CD14-positive monocyte (primary cell): ENCODE data around the gene PRSS16. TPM values are rescaled to one million over a fixed set of nuclear protein-coding genes. Genes with fewer than 3 reads are reported as not detected.

ENCODE experiments used
- DNase-seq, 3 donors: peaks; one replicate each; pipeline ENCODE4 v3.0.0-alpha.2; 2011 to 2022
- H2AFZ ChIP-seq: 2 replicates; pipeline ENCODE4 v1.6.0; 2012; ENCODE audit warnings: mild to moderate bottlenecking, low read depth, low read length, inconsistent platforms; ENCODE audit not compliant: insufficient read depth, poor library complexity, severe bottlenecking
- H3K27ac ChIP-seq, 2 donors: 1 replicate in 1 of 2; 2 replicates in 1 of 2; pipeline ENCODE4 v1.5.1; 2012 to 2013; ENCODE audit warnings: low read length in 2 of 2, control low read depth in 1 of 2, inconsistent platforms in 1 of 2, low read depth in 1 of 2, mild to moderate bottlenecking in 1 of 2
- H3K27me3 ChIP-seq, 2 donors: one replicate each; pipeline versions ENCODE4 v1.6.0 to v1.6.1; 2011 to 2013; ENCODE audit warnings: low read length in 2 of 2; ENCODE audit not compliant: control insufficient read depth in 2 of 2, insufficient read depth in 2 of 2
- H3K36me3 ChIP-seq, 2 donors: replicated peaks in 1 of 2; 1 replicate in 1 of 2; 2 replicates in 1 of 2; pipeline versions ENCODE4 v1.5.1 to v1.6.1; 2012 to 2013; ENCODE audit warnings: low read length in 2 of 2, control low read depth in 1 of 2, inconsistent platforms in 1 of 2, mild to moderate bottlenecking in 1 of 2; ENCODE audit not compliant: insufficient read depth in 2 of 2, control insufficient read depth in 1 of 2
- H3K4me1 ChIP-seq, 2 donors: 1 replicate in 1 of 2; 2 replicates in 1 of 2; pipeline versions ENCODE4 v1.5.1 to v1.6.1; 2012 to 2013; ENCODE audit warnings: low read length in 2 of 2, control low read depth in 1 of 2, inconsistent platforms in 1 of 2, mild to moderate bottlenecking in 1 of 2, moderate library complexity in 1 of 2; ENCODE audit not compliant: insufficient read depth in 2 of 2, control insufficient read depth in 1 of 2
- H3K4me2 ChIP-seq: replicated peaks from 2 replicates; pipeline ENCODE3; 2012; ENCODE audit warnings: low read length, moderate library complexity, mild to moderate bottlenecking; ENCODE audit not compliant: poor library complexity, severe bottlenecking; ENCODE audit errors: extremely low read depth
- H3K4me3 ChIP-seq, 3 experiments: fragments of 200-600 bp in 1 of 3; sonication (generic) in 1 of 3; replicated peaks in 1 of 3; 1 replicate in 2 of 3; 2 replicates in 1 of 3; pipeline ENCODE4 v1.5.1; 2011 to 2013; ENCODE audit warnings: low read length in 3 of 3, mild to moderate bottlenecking in 3 of 3, control low read depth in 2 of 3, low read depth in 2 of 3, inconsistent platforms in 1 of 3, moderate library complexity in 1 of 3
- H3K79me2 ChIP-seq: 2 replicates; pipeline ENCODE4 v1.6.0; 2012; ENCODE audit warnings: mild to moderate bottlenecking, control low read depth, inconsistent platforms, low read length, moderate library complexity; ENCODE audit not compliant: insufficient read depth
- H3K9ac ChIP-seq: 2 replicates; pipeline ENCODE4 v1.6.0; 2017; ENCODE audit warnings: low read length, mild to moderate bottlenecking; ENCODE audit not compliant: insufficient read depth, poor library complexity, severe bottlenecking
- H3K9me3 ChIP-seq, 2 donors: replicated peaks in 1 of 2; 1 replicate in 1 of 2; 2 replicates in 1 of 2; pipeline versions ENCODE4 v1.5.1 to v1.6.1; 2012 to 2013; ENCODE audit warnings: low read length in 2 of 2, control low read depth in 1 of 2; ENCODE audit not compliant: control insufficient read depth in 1 of 2, insufficient read depth in 1 of 2
- H4K20me1 ChIP-seq: 2 replicates; pipeline ENCODE4 v1.6.0; 2012; ENCODE audit warnings: mild to moderate bottlenecking, low read length, control low read depth, moderate library complexity; ENCODE audit not compliant: insufficient read depth
- H3K27ac Mint-ChIP-seq, 7 donors: one replicate each; pipeline ENCODE4 v1.8.0; 2020; ENCODE audit warnings: mild to moderate bottlenecking in 7 of 7, mixed read lengths in 7 of 7, moderate library complexity in 6 of 7, inconsistent platforms in 2 of 7
- H3K27me3 Mint-ChIP-seq, 3 donors: one replicate each; pipeline ENCODE4 v1.8.0; 2021 to 2022; ENCODE audit warnings: low read depth in 3 of 3, mild to moderate bottlenecking in 3 of 3, mixed read lengths in 3 of 3, moderate library complexity in 3 of 3, inconsistent platforms in 1 of 3
- H3K36me3 Mint-ChIP-seq, 2 donors: one replicate each; pipeline ENCODE4 v1.8.0; 2020; ENCODE audit warnings: mixed read lengths in 2 of 2, inconsistent platforms in 1 of 2, mild to moderate bottlenecking in 1 of 2
- H3K4me1 Mint-ChIP-seq: one replicate; pipeline ENCODE4 v1.8.0; 2020; ENCODE audit warnings: mild to moderate bottlenecking, mixed read lengths
- H3K4me3 Mint-ChIP-seq, 2 donors: one replicate each; pipeline ENCODE4 v1.8.0; 2020; ENCODE audit warnings: mild to moderate bottlenecking in 2 of 2, mixed read lengths in 2 of 2, moderate library complexity in 1 of 2
- H3K9me3 Mint-ChIP-seq, 7 donors: one replicate each; pipeline ENCODE4 v1.8.0; 2020 to 2022; ENCODE audit warnings: mixed read lengths in 7 of 7, mild to moderate bottlenecking in 6 of 7, moderate library complexity in 6 of 7, inconsistent platforms in 2 of 7
- CTCF ChIP-seq: fragments of 200-600 bp; IDR thresholded peaks from one replicate; pipeline ENCODE4 v1.8.0; 2022; ENCODE audit warnings: antibody characterized with exemption, mild to moderate bottlenecking
- WGBS: methylation state at CpG from one replicate; pipeline ENCODE4 v1.1.5; 2013; ENCODE audit warnings: missing lambda C conversion rate; ENCODE audit not compliant: insufficient coverage; 5-methylcytosine and 5-hydroxymethylcytosine counted together
- intact Hi-C, 2 donors: fragments of 100-400 bp; cut with micrococcal nuclease; formaldehyde crosslinking; loops; one replicate each; pipeline versions ENCODE4 v1.15.0 to v1.15.1; 2023
- polyA plus RNA-seq, 3 donors: library from polyadenylated mRNA; depleted of rRNA in 1 of 3; unstranded in 2 of 3; stranded (reverse) in 1 of 3; fragments of 300-500 nt in 2 of 3; fragments of >200 nt in 1 of 3; fragmentation: Illumina TruSeq in 2 of 3; gene quantifications; 1 replicate in 2 of 3; 2 replicates in 1 of 3; pipeline ENCODE4 v1.2.3, GENCODE V29; 2012 to 2021

Gene PRSS16
- polyA plus RNA-seq, 3 donors: not detected

DNA sequence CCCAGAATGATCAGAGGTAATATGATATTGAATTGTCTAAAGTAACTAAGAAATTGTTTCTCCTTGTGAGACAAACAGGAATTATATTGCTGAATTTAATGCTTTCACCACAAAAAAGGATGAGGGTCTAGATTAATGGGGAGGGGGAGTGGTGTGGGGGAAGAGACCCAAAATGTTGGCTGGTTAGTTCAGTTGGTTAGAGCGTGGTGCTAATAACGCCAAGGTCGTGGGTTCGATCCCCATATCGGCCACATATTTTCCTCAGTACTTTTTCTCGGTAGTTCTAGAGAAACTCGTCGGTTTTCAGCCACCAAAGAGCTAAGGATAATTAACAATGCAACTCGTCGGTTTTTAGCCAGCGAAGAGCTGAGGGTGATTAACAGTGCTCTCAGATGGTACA lies 26.3 kb downstream of the PRSS16 start:
- Histone ChIP-seq H3K9ac (no peak overlapping the region), H3K27ac (no peak overlapping the region), H3K4me2 (no peak overlapping the region), H3K36me3 (no peaks in the 10 kb centered on the region), H3K4me1 (no peaks in the 10 kb centered on the region), H3K9me3 (peaks cover 12 to 26% of the 10 kb centered on the region in 2 donors), H4K20me1 (no peaks in the 10 kb centered on the region), H2AFZ (no peak overlapping the region), H3K4me3 (no peak overlapping the region), H3K27me3 (peaks cover 28 to 71% of the 10 kb centered on the region in 2 donors), H3K79me2 (no peaks in the 10 kb centered on the region)
- 68% methylated on average over 11 of the region's 11 CpGs for WGBS
- Mint-ChIP-seq H3K9me3 (peaks cover 6 to 33% (median 22%) of the 10 kb centered on the region in 7 donors), H3K27me3 (peaks cover 61 to 68% (median 68%) of the 10 kb centered on the region in 3 donors), H3K36me3 (no peaks in the 10 kb centered on the region), H3K27ac (no peak overlapping the region), H3K4me1 (no peaks in the 10 kb centered on the region), H3K4me3 (peak overlapping the region in 1 of 2 donors; percentile 13)
- no peak for DNase-seq
- intact Hi-C loops: no loop called here
- TF ChIP-seq CTCF: no peak

DNA sequence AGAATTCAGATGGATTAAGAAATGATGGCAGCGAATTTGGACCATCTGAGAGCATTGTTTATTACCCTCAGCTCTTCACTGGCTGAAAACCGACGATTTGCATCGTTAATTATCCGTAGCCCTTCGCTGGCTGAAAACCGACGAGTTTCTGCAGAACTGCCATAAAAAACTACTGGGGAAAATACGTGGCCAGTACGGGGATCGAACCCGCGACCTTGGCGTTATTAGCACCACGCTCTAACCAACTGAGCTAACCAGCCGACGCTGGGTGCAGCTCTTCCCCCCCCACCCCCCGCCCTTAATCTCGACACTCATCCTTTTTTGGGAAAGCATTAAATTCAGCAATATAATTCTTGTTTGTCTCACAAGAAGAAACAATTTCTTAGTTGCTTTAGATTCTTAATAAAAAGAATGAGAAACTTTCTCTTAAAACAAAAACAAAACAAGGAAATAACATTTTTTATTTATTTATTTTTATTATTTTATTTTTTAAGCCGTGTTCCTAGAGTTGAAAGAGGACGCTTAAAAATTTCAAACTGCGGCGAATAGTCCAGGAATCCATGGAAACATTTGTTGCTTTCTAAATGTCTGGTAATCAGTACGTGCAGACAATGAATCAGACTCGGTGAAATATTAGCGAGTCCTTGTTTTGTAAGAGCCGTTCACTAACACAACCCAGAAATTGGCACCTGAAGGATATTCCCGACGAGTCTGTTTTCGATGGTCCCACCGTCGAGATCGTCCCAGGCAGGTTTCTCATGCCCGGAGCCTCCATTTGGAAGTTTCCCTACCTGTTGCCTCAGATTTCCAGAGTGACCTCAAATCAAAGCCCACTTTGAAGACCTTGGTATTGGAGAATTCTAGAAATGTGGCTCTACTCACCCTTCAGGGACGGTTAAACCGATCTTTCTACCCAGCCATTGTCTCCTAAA lies 27.8 kb downstream of the PRSS16 start:
- 23% methylated on average over 25 of the region's 36 CpGs for WGBS
- intact Hi-C loops: no loop called here
- Mint-ChIP-seq H3K27me3 (peaks cover 62 to 76% (median 70%) of the 10 kb centered on the region in 3 donors), H3K27ac (no peak overlapping the region), H3K36me3 (no peaks in the 10 kb centered on the region), H3K4me1 (peaks cover 5% of the 10 kb centered on the region), H3K4me3 (peak overlapping the region in 1 of 2 donors; percentile 59), H3K9me3 (peaks cover 10 to 42% (median 32%) of the 10 kb centered on the region in 7 donors)
- Histone ChIP-seq H3K4me3 (no peak overlapping the region), H3K9ac (no peak overlapping the region), H3K27me3 (peaks cover 43 to 73% of the 10 kb centered on the region in 2 donors), H3K27ac (no peak overlapping the region), H3K4me1 (no peaks in the 10 kb centered on the region), H3K4me2 (no peak overlapping the region), H4K20me1 (no peaks in the 10 kb centered on the region), H3K9me3 (peaks cover 17 to 38% of the 10 kb centered on the region in 2 donors), H3K36me3 (no peaks in the 10 kb centered on the region), H3K79me2 (no peaks in the 10 kb centered on the region), H2AFZ (no peak overlapping the region)
- TF ChIP-seq CTCF: no peak
- DNase-seq: no peak
